AG04450 (cell line): Measurements from ENCODE around the gene CACNA1G. TPM values are rescaled to one million over a fixed set of nuclear protein-coding genes. Genes with fewer than 3 reads are reported as not detected.

Experiments
- CTCF ChIA-PET: fragments of 300-600, 350-600 bp; formaldehyde crosslinking; extraction: SDS; loops from one replicate; lab custom pipeline; 2022; ENCODE audit warnings: antibody characterized with exemption, inconsistent platforms; lab: Charles Lee
- POLR2A ChIA-PET: fragments of 350-600 bp; formaldehyde crosslinking; extraction: SDS; loops from one replicate; lab custom pipeline; 2021; ENCODE audit warnings: antibody characterized with exemption, inconsistent platforms; lab: Yijun Ruan, JAX
- DNase-seq: peaks from one replicate; pipeline ENCODE4 v3.0.0-alpha.2; 2011; ENCODE audit warnings: low read depth, low spot score
- H3K27ac ChIP-seq: one replicate; pipeline ENCODE4 v1.5.1; 2012; ENCODE audit warnings: low read depth, low read length, control low read depth
- H3K27me3 ChIP-seq: one replicate; pipeline ENCODE4 v1.6.0; 2012; ENCODE audit warnings: low read length; ENCODE audit not compliant: control insufficient read depth, insufficient read depth
- H3K4me3 ChIP-seq: 2 replicates; pipeline ENCODE4 v1.5.1; 2011; ENCODE audit warnings: mild to moderate bottlenecking, low read depth, low read length, control low read depth
- H3K9me3 ChIP-seq: 2 replicates; pipeline ENCODE4 v1.5.1; 2012; ENCODE audit warnings: low read length; ENCODE audit not compliant: control insufficient read depth, insufficient read depth
- polyA plus RNA-seq: library from polyadenylated mRNA; depleted of rRNA; stranded (reverse); fragments of >200 nt; gene quantifications from 2 replicates; pipeline ENCODE4 v1.2.3, GENCODE V29; 2011
- TF ChIP-seq, protein P1 (sequence below): IDR thresholded peaks from 2 replicates; pipeline ENCODE4 v1.5.1; 2011; ENCODE audit warnings: low read depth, low read length, control low read depth, inconsistent platforms

CACNA1G gene
- polyA plus RNA-seq, 1 experiment: 0.05 TPM

DNA sequence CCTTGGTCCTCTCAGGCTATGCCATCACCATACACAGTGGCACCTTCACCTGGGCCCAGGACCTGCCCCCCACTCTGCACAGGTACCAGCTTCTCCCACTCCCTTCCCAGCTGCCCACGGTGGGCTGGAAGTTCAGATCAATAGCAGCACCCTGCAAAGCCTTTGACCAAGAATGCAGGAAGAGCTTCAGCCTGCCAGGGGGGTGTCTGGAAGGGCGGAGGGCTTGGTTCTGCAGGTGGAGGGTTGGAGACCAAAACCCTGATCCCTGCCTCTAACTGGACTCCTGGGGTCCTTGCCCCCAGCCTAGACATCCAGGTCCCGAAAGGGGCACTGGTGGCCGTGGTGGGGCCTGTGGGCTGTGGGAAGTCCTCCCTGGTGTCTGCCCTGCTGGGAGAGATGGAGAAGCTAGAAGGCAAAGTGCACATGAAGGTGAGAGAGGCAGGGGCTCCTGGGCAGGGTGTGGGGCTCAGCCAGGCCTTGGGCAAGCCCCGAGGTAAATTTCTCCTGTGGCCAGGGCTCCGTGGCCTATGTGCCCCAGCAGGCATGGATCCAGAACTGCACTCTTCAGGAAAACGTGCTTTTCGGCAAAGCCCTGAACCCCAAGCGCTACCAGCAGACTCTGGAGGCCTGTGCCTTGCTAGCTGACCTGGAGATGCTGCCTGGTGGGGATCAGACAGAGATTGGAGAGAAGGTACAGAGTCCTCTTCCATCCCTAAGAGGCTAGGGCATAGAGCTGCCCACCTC lies 108.5 kb downstream of the CACNA1G start:
- Histone ChIP-seq H3K9me3 (no peaks in the 10 kb centered on the region), H3K4me3 (no peak overlapping the region), H3K27me3 (no peaks in the 10 kb centered on the region), H3K27ac (no peak overlapping the region)
- CTCF ChIA-PET: interaction anchor here (0.7 to 2.3 kb wide), 4 partner anchors 13 to 118 kb away, joined by 3 to 11 read pairs (median 6); no protein-coding TSS in a partner anchor
- TF ChIP-seq, protein P1, sequence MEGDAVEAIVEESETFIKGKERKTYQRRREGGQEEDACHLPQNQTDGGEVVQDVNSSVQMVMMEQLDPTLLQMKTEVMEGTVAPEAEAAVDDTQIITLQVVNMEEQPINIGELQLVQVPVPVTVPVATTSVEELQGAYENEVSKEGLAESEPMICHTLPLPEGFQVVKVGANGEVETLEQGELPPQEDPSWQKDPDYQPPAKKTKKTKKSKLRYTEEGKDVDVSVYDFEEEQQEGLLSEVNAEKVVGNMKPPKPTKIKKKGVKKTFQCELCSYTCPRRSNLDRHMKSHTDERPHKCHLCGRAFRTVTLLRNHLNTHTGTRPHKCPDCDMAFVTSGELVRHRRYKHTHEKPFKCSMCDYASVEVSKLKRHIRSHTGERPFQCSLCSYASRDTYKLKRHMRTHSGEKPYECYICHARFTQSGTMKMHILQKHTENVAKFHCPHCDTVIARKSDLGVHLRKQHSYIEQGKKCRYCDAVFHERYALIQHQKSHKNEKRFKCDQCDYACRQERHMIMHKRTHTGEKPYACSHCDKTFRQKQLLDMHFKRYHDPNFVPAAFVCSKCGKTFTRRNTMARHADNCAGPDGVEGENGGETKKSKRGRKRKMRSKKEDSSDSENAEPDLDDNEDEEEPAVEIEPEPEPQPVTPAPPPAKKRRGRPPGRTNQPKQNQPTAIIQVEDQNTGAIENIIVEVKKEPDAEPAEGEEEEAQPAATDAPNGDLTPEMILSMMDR: no peak
- POLR2A ChIA-PET: no interaction called here
- no peak for DNase-seq

DNA sequence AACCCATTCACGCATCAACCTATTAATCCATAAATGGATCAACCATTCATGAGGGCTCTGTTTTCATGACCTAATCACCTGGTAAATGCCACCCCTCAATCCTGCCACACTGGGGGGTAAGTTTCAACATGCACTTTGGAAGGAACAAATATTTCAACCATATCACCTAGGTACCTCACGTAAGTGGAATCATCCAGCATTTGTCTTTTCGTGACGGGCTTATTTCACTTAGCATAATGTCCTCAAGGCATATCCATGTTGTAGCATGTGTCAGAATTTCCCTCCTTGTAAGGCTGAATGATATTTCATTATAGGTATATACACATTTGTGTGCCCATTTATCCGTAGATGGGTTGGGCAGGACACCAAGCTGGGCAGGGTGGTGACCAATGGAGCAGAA lies 111.6 kb downstream of the CACNA1G start:
- H3K9me3 ChIP-seq: no peaks in the 10 kb centered on the region
- H3K27me3 ChIP-seq: no peaks in the 10 kb centered on the region
- TF ChIP-seq, protein P1: no peak
- no peak overlapping the region for H3K4me3 ChIP-seq
- H3K27ac ChIP-seq: no peak overlapping the region
- POLR2A ChIA-PET: interaction anchor here (0.5 kb wide), 1 partner anchor 125 kb away, joined by 3 read pairs; no protein-coding TSS in a partner anchor
- CTCF ChIA-PET: no interaction called here
- DNase-seq: no peak

DNA sequence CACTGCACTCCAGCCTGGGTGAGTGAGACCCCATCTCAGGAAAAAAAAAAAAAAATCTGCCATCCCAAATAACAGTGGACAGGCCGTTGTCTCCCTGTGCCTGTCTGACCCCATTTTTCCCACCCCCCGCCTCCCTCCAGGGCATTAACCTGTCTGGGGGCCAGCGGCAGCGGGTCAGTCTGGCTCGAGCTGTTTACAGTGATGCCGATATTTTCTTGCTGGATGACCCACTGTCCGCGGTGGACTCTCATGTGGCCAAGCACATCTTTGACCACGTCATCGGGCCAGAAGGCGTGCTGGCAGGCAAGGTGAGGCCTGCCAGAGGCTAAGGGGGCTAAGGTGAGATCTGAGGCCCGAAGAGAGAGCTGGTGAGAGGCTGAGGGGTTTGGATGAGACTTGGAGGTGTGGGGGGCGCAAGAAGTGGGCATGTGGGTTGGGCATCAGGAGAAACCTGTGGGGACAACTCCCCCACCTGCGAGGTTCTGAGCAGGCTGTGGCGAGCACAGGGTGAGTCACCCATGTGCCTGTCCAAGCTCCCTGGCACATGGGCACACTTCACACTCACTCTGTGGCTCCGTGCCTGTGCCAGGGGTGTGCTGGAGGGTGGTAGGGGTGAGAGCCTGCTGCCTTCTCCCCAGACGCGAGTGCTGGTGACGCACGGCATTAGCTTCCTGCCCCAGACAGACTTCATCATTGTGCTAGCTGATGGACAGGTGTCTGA lies 112.5 kb downstream of the CACNA1G start:
- ChIA-PET POLR2A (no interaction called here), CTCF (interaction anchor here (1.0 kb wide), 1 partner anchor 9 kb away, joined by 3 read pairs; no protein-coding TSS in a partner anchor)
- no peak for DNase-seq

DNA sequence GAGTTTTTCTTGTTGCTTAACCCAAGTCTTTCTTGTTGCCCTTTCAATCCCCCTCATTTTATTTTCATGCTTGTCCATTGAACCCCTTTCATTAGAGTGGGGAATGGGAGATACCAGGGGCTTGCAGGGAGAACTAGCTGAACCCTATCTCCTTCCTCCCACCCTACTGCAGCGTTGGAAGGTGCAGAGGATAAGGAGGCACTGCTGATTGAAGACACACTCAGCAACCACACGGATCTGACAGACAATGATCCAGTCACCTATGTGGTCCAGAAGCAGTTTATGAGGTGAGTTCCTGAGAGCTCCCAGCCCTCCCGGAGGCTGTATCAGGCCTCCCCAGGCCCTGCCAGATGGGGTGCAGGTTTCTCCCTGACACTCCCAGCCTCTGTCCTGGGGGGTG lies 114.7 kb downstream of the CACNA1G start:
- CTCF ChIA-PET: interaction anchor here (0.6 kb wide), 1 partner anchor 29 kb away, joined by 6 read pairs; no protein-coding TSS in a partner anchor
- no peaks in the 10 kb centered on the region for H3K27me3 ChIP-seq
- no peaks in the 10 kb centered on the region for H3K9me3 ChIP-seq
- no peak for DNase-seq
- POLR2A ChIA-PET: no interaction called here
- TF ChIP-seq, protein P1: no peak
- no peak overlapping the region for H3K4me3 ChIP-seq
- no peak overlapping the region for H3K27ac ChIP-seq

More for the DNA sequence above, 112.5 kb downstream of the CACNA1G start:
- Histone ChIP-seq H3K4me3 (no peak overlapping the region), H3K9me3 (no peaks in the 10 kb centered on the region), H3K27ac (no peak overlapping the region), H3K27me3 (no peaks in the 10 kb centered on the region)
- TF ChIP-seq, protein P1: no peak

DNA sequence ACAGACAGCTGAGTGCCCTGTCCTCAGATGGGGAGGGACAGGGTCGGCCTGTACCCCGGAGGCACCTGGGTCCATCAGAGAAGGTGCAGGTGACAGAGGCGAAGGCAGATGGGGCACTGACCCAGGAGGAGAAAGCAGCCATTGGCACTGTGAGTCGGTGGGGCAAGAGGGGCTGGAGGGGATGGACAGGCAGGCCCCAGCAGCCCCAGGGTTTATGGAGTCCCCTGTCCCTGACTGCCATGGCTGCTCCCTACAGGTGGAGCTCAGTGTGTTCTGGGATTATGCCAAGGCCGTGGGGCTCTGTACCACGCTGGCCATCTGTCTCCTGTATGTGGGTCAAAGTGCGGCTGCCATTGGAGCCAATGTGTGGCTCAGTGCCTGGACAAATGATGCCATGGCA lies 115.1 kb downstream of the CACNA1G start:
- no peak overlapping the region for H3K27ac ChIP-seq
- POLR2A ChIA-PET: no interaction called here
- no peak for DNase-seq
- H3K4me3 ChIP-seq: no peak overlapping the region
- no peaks in the 10 kb centered on the region for H3K27me3 ChIP-seq
- H3K9me3 ChIP-seq: no peaks in the 10 kb centered on the region
- TF ChIP-seq, protein P1: no peak
- CTCF ChIA-PET: no interaction called here
